Glutamatergic neuron (in vitro differentiated cells): ENCODE results near the gene TRIM28. TPM values are rescaled to one million over a fixed set of nuclear protein-coding genes. Genes with fewer than 3 reads are reported as not detected.
A peak's percentile ranks its signal among the peaks of the same experiment; 100 is the strongest.
"Not testable (repeated sequence)": the region's sequence is repeated elsewhere in the genome, so short reads cannot be mapped to it uniquely, and the experiment has no call there.

ENCODE experiments used
- DNase-seq: peaks from one replicate; pipeline ENCODE4 v3.0.0; 2022
- H3K27ac Mint-ChIP-seq: one replicate; pipeline ENCODE4 v1.8.0; 2020; ENCODE audit warnings: mild to moderate bottlenecking, mixed read lengths, inconsistent platforms; ENCODE audit not compliant: unreplicated experiment
- H3K27me3 Mint-ChIP-seq: one replicate; pipeline ENCODE4 v1.8.0; 2020; ENCODE audit warnings: mild to moderate bottlenecking, moderate library complexity, mixed read lengths, inconsistent platforms; ENCODE audit not compliant: unreplicated experiment
- H3K36me3 Mint-ChIP-seq: one replicate; pipeline ENCODE4 v1.8.0; 2020; ENCODE audit warnings: mild to moderate bottlenecking, mixed read lengths, inconsistent platforms; ENCODE audit not compliant: unreplicated experiment
- H3K4me1 Mint-ChIP-seq: one replicate; pipeline ENCODE4 v1.8.0; 2020; ENCODE audit warnings: mild to moderate bottlenecking, low read depth, mixed read lengths, inconsistent platforms; ENCODE audit not compliant: unreplicated experiment
- H3K4me3 Mint-ChIP-seq: one replicate; pipeline ENCODE4 v1.8.0; 2020; ENCODE audit warnings: mild to moderate bottlenecking, mixed read lengths, inconsistent platforms; ENCODE audit not compliant: unreplicated experiment
- H3K9me3 Mint-ChIP-seq: one replicate; pipeline ENCODE4 v1.8.0; 2020; ENCODE audit warnings: mild to moderate bottlenecking, moderate library complexity, mixed read lengths, inconsistent platforms; ENCODE audit not compliant: unreplicated experiment
- CTCF ChIP-seq: fragments of 200-600 bp; sonication (generic); IDR thresholded peaks from one replicate; pipeline ENCODE4 v1.5.0; 2021; ENCODE audit not compliant: partially characterized antibody, unreplicated experiment
- total RNA-seq: library from RNA; stranded (reverse); fragmentation: NEBNext Ultra II Directional; extraction: Animal tissue kit (Norgen Biotek cat#: 25700); gene quantifications from one replicate; pipeline ENCODE4 v1.2.1, GENCODE V29; 2021; ENCODE audit not compliant: unreplicated experiment

TRIM28 gene
- total RNA-seq, 1 donor from 2014 or later: 361 TPM

DNA sequence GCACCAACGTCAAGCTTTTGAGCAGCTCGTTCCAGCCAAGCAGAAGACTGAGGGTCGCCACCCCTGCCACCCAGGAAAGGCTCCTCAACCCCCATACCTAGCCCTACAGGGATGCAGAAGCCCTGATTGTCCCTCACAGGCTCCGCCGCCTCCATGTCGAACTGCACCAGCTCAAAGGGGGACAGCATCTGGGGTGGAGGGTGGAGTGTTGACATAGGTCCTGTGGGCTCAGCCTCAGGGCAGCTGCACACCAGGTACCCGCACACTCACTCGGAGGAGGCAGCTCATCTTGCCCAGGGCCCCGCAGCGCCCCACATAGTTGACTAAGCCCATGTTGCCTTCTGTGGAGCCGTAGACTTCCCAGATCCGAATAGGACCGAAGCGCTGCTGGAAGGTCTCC is 43.6 kb upstream of the TRIM28 start:
- H3K27ac Mint-ChIP-seq: peak overlapping the region; percentile 90

GRCh38 chr19:58507602-58508223 is 36.2 kb upstream of the TRIM28 start:
- not testable (repeated sequence) for H3K4me1 Mint-ChIP-seq, H3K27me3 Mint-ChIP-seq, DNase-seq, H3K27ac Mint-ChIP-seq, H3K9me3 Mint-ChIP-seq, H3K36me3 Mint-ChIP-seq, H3K4me3 Mint-ChIP-seq

More for the DNA sequence above, 43.6 kb upstream of the TRIM28 start:
- Mint-ChIP-seq H3K9me3 (peaks cover 14% of the 10 kb centered on the region), H3K4me3 (peak overlapping the region; percentile 96), H3K36me3 (peaks cover 7% of the 10 kb centered on the region), H3K27me3 (peaks cover 16% of the 10 kb centered on the region), H3K4me1 (peaks cover 6% of the 10 kb centered on the region)
- TF ChIP-seq CTCF: no peak
- DNase-seq: no peak

GRCh38 chr19:58509731-58510083 is 34.2 kb upstream of the TRIM28 start:
- Mint-ChIP-seq H3K9me3 (peaks cover 8% of the 10 kb centered on the region), H3K27me3 (peaks cover 5% of the 10 kb centered on the region), H3K27ac (no peak overlapping the region), H3K4me3 (no peak overlapping the region), H3K4me1 (no peaks in the 10 kb centered on the region), H3K36me3 (no peaks in the 10 kb centered on the region)
- DNase-seq: no peak
- no peak for TF ChIP-seq CTCF

- DNase-seq: no peak
- TF ChIP-seq CTCF: no peak
- no peak overlapping the region for H3K4me3 Mint-ChIP-seq
- no peak overlapping the region for H3K27ac Mint-ChIP-seq
- H3K4me1 Mint-ChIP-seq: no peaks in the 10 kb centered on the region
- H3K9me3 Mint-ChIP-seq: peaks cover 8% of the 10 kb centered on the region
- peaks cover 6% of the 10 kb centered on the region for H3K27me3 Mint-ChIP-seq
- H3K36me3 Mint-ChIP-seq: no peaks in the 10 kb centered on the region
These were observed 33.6 kb upstream of the TRIM28 start for GRCh38 chr19:58510084-58510862.

GRCh38 chr19:58511353-58512208 is 32.3 kb upstream of the TRIM28 start, which contains the start of gene SLC27A5:
Gene SLC27A5, minus strand, starts transcription at chr19:58511992. Its CDS starts 37 bp downstream, at chr19:58511955.
- DNase-seq: no peak
- no peaks in the 10 kb centered on the region for H3K36me3 Mint-ChIP-seq
- peaks cover 11% of the 10 kb centered on the region for H3K9me3 Mint-ChIP-seq
- H3K4me1 Mint-ChIP-seq: peaks cover 9% of the 10 kb centered on the region
- no peak for TF ChIP-seq CTCF
- H3K27me3 Mint-ChIP-seq: peaks cover 10% of the 10 kb centered on the region
- no peak within 1 kb of the TSS for H3K4me3 Mint-ChIP-seq
- no peak within 1 kb of the TSS for H3K27ac Mint-ChIP-seq
